ENCODE results near the gene HDAC5. TPM values are rescaled to one million over a fixed set of nuclear protein-coding genes. Genes with fewer than 3 reads are reported as not detected.
"Not testable (repeated sequence)": the region's sequence is repeated elsewhere in the genome, so short reads cannot be mapped to it uniquely, and the experiment has no call there.

The HDAC5 gene
- total RNA-seq, 1 donor from 2014 or later: 15.0 TPM

DNA sequence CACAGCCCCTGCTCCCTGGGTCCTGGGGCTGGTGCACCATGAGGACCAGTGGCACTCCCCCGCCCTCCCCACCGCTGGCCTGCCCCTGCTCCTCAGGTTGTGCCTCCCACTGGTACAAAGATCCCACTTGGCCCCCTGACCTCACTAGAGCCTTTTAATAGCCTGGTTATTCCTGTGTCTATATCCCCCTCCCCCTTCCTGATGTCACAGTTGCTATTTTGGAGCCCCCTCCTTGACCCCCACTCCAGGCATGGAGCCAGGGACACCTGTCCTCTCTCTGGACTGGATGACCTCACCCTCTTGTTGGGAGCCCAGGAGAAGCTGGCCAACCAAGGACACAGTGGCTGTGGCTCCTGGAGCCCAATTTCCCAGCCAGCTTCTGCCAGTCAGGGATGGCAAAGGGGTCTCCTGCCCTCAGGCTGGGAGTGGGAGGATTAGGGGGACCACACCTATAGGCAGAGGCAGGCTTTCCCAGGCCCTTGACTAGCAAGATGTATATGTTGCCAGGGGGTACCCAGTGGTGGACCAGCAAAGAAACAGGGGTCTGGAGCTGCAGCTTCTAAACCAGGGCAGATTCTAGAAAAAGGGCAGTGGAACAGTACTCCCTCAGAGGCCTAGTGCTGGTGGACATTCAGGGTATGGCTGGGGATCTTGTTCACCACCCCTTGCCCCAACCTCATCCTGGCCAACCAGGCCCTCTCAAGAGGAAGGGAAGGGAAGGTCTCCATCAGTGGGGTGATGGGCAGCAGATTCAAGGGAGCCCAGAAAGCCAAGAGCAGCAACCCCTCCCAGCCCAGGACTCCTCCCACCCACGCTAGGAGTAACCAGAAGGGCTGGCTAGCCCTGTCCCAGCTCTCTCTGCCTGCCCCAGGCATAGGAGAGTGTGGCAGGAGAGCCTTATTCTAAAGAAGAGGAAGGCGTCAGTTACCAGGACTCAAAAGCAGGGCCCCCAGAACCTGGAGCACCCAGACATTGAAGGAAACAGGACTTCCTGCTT lies 10.9 kb downstream of the HDAC5 start:
- intact Hi-C loops (cut with micrococcal nuclease): no loop called here

DNA sequence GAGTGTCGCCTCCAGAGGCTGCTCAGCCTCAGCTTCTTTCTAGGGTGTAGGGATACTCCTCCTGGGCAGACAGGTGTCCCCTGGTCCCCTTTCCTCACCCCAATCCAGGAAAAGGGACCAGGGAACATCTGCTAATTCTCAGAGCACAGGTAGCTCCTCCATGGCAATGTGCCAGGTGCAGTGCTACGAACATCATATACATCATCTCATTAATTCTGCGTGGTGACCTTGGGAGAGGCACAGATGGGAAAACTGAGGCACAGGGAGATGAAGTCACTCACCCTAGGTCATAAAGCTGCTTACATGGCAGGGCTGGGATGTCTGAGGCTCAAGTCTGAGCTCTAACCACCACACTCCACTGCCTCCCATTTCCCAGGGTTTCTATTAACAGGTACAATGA lies 11.7 kb downstream of the HDAC5 start:
- intact Hi-C loops (cut with micrococcal nuclease): loop anchor here (2.0 kb wide), 1 partner anchor 25 kb away; no protein-coding TSS in a partner anchor

DNA sequence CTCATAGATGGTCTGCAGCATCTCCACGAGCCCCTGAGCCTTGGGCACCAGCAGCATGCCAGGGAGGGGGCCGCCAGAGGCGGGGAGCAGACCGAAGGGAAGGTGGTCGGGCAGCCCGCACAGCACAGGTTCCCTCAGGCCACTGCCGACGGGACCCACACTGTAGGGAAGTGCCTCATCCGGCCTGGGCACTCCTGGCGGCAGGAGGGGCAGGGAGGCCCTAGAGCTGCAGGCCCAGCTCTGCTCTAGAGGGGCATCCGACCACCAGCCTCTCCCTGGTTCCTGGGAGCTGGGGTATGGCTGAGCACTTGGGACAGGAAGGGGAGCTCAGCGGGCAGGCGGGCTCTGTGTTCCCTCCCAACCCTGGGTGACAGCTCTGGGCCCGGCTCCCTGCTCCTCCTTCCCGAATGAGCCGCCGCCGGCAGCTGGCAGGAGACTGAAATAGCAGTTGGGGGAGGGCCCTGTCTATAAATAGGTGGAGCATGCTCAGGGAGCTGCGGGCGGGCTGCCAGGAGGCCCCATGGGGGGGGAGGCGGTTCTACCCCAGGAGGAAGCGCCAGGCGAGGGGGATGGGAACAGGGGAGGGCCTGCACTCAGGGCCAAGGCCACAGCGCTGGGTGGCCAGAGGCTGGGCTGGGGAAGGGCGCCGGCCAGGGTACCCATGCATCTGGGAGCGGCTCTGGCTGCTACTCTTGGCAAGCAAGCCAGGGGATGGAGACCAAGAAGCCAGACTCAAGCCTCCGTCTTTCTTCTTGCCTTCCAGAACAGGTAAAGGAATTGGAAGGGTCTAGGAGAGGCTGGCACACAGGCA lies 12.4 kb downstream of the HDAC5 start:
- intact Hi-C loops (cut with micrococcal nuclease): loop anchor here (2.0 kb wide), 1 partner anchor 24 kb away; no protein-coding TSS in a partner anchor

DNA sequence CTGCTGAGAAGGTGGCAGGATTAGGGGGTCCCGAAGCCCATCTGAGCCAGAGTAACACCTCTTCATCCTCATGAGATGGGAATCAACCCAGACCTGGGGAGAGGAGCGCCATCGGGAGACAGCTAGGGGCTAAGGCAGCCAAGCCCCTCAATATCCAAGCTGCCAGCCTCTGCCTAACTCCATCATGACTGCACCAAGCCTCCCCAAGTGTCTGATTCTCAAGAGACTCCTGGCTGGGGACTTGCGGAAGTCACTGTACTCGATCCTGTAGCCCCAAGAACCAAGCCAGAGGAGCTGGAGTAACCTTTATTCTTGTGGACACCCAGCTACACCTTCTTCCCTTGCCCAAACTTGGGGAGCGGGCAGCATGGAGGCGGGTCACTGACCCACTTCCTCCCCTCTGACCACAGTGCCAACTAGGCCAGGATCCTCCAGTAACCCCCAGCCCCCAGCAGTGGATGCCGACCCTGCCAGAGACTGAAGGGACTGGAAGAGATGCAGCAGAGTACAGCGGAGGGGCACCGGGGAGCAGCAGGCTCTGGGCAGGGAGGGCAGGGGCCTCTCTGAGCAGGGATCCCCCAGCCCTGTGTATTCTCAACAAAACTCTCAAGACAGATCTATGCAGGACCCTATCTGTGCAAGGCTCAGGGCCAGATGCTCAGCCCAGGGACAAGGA lies 13.3 kb downstream of the HDAC5 start:
- intact Hi-C loops (cut with micrococcal nuclease): loop anchor here (2.0 kb wide), 1 partner anchor 23 kb away; no protein-coding TSS in a partner anchor

DNA sequence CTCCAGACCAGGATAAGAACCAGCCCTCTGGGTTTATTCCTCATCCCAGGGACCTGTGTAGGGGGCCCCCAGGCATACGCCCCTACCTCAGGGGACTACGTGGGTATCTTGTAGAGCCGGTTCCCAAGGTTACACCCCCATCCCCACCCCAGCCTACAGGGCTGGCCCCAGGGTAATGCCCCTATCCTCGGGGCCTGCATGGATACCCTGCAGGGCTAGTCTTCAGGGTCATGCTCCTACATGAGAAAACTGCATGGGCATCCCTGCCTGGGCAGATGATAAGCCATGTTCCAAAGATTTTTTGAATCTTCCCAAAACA lies 14.2 kb downstream of the HDAC5 start:
- intact Hi-C loops (cut with micrococcal nuclease): no loop called here

DNA sequence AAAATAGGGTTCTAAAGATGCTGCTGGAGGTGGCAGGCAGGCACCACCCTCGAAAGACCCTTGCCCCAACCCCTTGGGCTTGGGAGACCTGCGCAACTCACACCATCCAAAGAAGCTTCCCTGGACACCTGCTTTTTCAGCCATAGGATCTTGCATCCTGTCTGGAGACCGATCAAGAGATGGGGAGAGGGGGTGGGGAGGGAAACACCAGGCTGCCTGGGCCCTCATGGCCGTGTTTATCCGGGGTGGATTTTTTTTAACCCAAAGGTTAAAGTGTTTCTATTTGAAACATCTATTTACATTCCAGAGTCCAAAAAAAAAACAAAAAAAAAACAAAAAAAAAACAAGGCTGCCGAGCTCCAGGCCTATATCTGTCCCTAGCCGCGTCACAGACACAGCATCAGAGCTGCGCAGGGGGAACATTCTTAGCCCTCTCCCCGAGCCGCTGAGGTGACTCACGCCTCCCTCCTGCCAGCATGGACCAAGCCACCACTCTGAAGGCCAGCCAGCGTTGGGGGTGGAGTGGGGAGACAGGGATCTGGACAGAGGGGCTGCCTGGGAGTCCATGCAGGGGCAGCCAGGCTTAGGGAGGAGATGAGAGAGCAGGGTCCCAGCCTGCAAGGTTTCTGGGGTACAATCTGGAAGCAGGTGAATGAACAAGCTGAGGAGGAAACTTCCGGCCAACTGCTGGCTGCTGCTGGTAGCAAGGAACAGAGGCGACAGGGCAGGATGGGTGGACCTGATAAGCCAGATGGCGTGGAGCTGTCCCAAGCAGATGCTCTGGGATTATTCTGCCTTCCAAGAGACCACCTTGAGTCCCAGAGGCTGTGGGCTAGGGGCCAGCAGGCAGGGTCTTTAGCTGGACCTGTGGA lies 14.8 kb downstream of the HDAC5 start:
- intact Hi-C loops (cut with micrococcal nuclease): no loop called here

DNA sequence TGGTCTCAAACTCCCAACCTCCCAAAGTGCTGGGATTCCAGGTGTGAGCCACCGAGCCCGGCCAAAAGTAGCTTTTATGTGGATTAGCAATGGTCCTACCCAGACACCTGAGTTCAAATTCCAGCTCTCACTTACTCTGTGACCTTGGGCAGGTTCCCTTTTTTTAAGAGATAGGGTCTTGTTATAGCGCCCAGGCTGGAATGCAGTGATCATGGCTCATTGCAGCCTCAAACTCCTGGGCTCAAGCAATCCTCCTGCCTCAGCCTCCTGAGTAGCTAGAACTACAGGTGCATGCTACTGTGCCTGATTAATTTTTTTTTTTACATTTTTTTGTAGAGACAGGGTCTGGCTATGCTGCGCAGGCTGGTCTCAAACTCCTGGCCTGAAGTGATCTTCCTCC lies 16.6 kb downstream of the HDAC5 start:
- intact Hi-C loops (cut with micrococcal nuclease): no loop called here

DNA sequence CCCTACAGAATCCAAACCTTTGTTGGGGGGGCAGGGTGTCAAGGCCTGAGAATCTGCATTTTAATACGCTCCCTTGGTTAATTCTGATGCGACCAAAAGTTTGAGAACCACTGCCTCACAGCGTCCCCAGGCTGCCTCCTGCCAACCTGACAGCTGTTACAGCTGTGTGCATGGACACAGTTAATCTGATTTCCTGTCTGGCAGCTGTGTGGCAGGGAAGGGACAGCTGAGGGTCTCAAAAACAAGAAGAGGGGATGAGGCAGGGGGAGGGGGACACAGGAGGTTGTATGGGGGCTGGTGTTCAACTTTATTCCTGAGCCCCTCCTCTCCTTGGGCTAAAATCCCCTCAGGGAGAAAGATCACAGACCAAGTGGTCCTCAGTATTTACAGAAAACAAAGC lies 17.5 kb downstream of the HDAC5 start:
- intact Hi-C loops (cut with micrococcal nuclease): no loop called here

DNA sequence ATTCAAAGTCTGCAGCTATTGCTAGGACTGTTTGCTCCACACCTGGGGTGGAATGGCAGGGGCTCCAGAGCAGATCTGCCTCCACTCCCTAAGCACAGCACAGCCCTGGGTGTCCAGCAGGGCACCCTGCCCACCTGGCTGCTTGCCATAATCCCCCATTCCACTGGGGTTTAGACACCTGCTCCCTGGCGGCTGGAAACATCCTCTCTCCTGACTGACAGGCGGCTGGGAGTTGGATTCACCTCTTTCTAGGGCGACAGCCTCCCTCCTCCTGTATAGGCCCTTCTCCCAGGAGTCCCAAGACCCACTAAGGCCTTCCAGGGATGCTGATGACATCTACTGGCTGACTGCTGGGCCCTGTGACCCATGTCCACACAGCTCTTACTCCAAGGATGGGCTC lies 18.0 kb downstream of the HDAC5 start:
- intact Hi-C loops (cut with micrococcal nuclease): no loop called here

DNA sequence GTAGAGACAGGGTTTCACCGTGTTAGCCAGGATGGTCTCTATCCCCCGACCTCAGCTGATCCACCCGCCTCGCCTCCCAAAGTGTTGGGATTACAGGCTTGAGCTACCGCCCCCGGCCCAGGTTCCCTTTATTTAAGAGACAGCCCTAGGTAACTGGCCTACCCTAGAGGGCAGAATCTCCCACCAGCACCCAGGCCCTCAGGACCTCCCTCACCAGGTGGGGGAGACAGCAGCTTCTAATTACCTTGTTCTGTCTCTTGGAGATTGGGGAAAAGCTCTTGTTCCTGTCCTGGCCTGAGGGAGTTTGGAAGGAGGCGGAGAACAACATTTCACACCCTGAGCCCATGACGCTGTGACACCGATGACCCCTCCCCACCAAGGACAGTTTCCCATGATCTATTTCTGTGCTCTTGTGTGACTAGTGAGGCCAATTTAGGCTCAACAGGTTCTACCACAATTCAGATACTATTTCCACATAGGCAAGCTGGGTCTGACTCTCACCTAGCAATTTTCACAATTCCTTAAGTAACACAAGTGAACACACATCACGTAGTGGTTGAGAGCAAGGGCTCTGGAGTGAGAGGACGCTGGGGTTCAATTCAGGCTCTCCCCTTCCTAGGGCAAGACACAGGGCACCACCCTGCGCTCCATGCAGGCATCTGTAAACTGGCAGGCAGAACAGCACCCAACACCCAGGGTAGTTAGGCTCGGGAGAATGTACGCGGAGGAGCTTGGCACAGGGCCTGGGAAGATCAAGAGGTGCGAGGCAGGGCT lies 20.4 kb downstream of the HDAC5 start:
- intact Hi-C loops (cut with micrococcal nuclease): no loop called here

DNA sequence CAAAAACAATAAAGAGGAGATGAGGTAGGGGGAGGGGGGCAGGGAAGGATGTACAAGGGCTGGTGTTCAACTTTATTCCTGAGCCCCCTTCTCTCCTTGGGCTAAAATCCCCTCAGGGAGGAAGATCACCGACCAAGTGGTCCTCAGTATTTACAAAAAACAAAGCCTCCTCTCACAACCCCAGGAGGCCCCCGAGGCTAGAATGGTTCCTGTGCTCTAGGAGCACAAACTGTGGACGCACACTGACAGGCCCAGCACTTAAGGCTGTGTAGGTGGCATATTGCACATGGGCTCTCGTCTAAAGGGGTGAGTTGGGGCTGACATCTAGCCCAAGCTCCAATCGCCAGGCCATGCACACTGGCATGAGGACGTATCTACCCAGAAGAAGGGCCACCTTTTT lies 21.6 kb downstream of the HDAC5 start:
- intact Hi-C loops (cut with micrococcal nuclease): not testable (repeated sequence)

DNA sequence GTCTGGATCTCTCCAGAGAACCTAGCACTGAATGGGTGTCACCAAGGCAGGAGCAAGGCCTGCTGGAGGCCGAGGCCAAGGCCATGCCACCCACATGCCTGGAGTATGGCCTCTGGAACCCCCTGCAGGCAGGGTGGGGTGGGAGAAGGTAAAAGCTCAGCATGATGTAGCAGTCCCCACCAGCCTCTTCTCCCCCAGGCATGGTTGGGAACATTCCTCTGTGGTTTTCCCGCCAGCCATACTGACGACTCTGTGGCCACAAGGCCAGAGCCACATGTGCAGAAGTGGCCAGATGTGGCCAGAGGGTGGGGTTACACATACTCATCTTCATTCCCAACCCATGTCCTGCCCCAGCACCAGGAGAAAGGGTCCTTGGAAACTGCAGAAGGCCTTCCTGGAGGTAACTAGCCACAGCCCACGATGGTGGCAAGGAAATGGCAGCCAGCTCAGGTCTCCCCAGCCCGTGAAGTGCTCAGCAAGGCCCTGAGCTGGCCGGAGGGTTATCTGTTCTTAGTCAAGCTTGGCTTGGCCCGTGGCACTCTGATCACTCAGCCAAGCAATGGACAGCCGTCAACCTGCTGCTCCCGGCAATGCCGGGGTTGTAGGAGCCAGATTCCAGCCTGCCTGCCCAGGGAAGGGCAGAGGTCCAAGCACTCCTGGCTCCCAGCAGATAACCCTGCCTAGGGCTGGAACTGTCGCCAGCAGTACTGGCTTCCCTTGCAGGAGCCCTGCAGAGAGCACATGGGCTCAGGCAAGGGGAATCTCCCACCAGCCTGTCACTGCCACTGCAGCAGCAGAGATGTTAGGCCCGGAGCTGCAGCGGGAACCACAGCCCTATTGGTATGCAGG lies 26.1 kb downstream of the HDAC5 start:
- intact Hi-C loops (cut with micrococcal nuclease): no loop called here

DNA sequence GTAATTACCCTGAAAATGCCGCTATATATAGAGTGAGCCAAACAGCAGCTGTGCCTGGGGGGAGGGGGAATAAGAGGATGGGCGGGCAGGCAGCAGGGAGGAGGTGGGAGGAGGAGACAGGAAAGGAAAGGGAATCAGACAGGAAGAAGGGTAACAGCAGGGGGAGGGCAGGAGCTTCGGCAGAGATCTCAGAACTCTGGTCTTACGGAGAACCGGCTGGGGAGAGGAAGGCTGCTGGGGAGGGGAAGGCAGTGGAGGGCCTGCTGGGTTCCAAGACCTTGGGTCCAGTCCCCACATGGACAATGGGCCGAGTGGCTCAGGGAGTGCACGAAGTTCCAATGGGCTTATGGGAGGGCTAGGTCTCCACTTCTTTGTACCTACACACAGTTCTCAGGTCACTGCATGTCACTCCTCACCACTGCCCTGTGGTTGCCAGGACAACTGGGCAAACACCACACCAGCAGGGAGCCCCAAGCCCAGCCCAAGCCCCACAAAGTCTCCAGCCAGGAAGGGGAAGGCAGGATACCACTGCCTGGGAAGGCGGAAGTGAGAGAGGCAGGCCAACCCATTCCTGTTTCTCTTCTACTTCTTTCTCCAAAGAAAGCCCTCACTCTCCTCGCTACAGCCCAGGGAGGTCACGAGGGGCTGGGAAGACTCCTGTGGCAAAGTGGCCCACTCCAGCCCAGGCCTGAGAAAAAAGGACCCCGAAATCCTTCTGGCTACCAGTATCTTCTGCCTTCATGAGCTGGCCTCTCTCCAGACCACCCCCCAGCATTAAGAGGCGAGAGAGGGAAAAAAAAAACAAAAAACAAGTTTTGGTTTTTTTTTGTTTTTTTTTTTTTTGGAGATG lies 27.6 kb downstream of the HDAC5 start:
- intact Hi-C loops (cut with micrococcal nuclease): no loop called here

DNA sequence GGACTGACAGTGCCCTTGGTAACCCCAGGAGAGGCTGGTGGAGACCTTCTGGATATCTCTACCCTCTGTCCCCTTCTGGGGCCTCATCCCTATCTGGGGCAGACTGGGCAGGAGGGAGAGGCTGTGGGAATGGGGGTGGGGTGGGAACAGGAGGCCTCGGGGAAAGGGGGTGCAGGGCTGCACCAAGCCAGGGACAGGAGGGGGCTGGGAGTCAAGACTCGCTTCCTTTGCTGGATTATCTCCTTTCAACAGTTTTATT lies 28.1 kb downstream of the HDAC5 start:
- intact Hi-C loops (cut with micrococcal nuclease): no loop called here

DNA sequence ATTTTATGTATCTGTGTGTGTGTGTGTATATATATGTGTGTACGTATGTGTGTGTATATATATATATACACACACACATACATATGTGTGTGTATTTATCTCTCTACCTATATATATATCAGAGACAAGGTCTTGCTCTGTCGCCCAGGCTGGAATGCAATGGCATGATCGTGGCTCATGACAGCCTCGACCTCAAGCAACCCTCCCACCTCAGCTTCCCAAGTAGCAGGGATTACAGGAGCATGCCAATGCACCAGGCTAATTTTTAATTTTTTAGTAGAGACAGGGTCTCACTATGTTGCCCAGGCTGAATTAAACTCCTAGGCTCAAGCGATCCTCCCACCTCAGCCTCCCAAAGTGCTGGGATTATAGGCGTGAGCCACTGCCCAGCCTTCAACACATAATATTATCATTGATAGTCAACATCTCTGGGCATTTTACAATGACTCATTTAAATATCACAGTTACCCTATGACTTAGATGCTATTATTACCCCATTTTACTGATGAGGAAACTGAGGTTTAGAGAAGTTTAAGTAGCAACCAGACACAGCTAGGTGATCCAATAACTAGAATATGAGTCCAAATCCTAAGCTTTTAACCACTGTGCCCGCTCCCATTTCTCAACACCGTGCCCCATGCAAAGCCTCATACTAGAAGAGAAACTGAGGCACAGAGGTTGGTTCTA lies 28.6 kb downstream of the HDAC5 start:
- intact Hi-C loops (cut with micrococcal nuclease): no loop called here

DNA sequence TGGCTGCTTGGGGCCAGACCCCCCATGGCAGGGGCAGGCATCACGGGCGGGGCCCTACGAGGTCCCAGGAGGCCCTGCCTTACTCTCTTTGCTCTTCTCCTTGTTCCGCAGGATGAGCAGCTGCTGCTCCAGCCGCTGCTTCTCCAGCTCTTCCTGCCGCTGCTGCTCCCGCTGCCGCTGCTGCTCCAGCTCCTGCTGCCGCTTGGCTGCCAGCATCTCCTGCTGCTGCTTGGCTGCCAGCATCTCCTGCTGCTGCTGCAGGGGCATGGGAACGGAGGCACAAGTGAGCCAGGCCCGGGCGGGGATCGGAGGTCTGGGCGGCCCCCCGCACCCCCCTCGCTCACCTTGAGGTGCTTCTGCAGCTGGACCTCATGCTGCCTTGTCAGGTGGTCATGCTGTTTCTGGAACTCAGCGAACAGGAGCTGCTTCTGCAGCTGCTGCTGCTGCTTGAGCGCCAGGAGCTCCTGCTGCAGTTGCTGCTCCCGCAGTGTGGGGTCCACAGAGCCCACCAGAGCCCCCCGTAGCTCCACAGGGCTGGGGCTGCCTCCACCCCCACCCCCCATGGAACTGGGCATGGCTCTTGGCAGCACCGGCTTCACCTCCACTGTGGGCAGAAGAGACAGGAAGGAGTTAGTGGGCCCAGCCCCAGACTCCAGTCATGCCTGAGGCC lies 30.1 kb downstream of the HDAC5 start:
- intact Hi-C loops (cut with micrococcal nuclease): no loop called here

DNA sequence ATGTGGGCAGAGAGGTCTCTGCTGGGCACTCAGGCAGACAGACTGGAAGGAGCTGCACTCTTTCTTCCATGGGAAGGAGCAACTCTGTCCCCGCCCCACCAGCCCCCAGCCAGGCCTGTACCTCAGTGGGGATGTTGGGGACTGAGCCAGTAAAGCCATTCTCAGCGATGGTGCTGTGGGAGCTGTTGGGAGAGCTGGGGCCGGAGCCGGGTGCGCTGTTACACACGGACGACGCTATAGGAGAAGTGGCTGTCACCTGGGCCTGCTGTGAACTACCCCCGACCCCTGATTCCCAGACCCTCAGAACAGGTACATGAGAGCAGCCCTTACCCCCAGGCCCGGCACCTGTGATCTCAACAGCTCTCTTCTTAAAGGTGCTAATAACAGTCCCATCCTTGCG lies 31.4 kb downstream of the HDAC5 start:
- intact Hi-C loops (cut with micrococcal nuclease): no loop called here
